ACC112 (cell line): ENCODE data around the gene HADH.
A peak's percentile ranks its signal among the peaks of the same experiment; 100 is the strongest.
"Not testable (repeated sequence)": the region's sequence is repeated elsewhere in the genome, so short reads cannot be mapped to it uniquely, and the experiment has no call there.

Experiments used
- H2AFZ ChIP-seq: fragments of 200-600 bp; sonication (generic); one replicate; pipeline ENCODE4 v1.6.0; 2017; ENCODE audit warnings: antibody characterized with exemption, low read length; ENCODE audit not compliant: unreplicated experiment
- H3K27ac ChIP-seq: fragments of 200-600 bp; sonication (generic); 2 replicates; pipeline ENCODE4 v1.5.1; 2014; ENCODE audit warnings: low read depth, mild to moderate bottlenecking, antibody characterized with exemption, low read length, moderate library complexity
- H3K27me3 ChIP-seq: fragments of 200-600 bp; sonication (generic); 2 replicates; pipeline ENCODE4 v1.6.1; 2014; ENCODE audit warnings: mild to moderate bottlenecking, antibody characterized with exemption, low read length, moderate library complexity, mixed read lengths; ENCODE audit not compliant: insufficient read depth
- H3K36me3 ChIP-seq: fragments of 200-600 bp; sonication (generic); 2 replicates; pipeline ENCODE4 v1.6.1; 2016; ENCODE audit warnings: mild to moderate bottlenecking, antibody characterized with exemption, low read length, moderate library complexity, mixed read lengths; ENCODE audit not compliant: insufficient read depth
- H3K4me1 ChIP-seq: fragments of 200-600 bp; sonication (generic); one replicate; pipeline ENCODE4 v1.6.1; 2016; ENCODE audit warnings: low read length, mixed read lengths; ENCODE audit not compliant: insufficient read depth, unreplicated experiment, control insufficient read depth
- H3K4me3 ChIP-seq: fragments of 200-600 bp; sonication (generic); 2 replicates; pipeline ENCODE4 v1.5.1; 2014; ENCODE audit warnings: mild to moderate bottlenecking, low read depth, low read length
- H3K79me2 ChIP-seq: fragments of 200-600 bp; sonication (generic); one replicate; pipeline ENCODE4 v1.6.0; 2016; ENCODE audit warnings: low read length; ENCODE audit not compliant: control insufficient read depth, unreplicated experiment, insufficient read depth

The HADH gene

DNA sequence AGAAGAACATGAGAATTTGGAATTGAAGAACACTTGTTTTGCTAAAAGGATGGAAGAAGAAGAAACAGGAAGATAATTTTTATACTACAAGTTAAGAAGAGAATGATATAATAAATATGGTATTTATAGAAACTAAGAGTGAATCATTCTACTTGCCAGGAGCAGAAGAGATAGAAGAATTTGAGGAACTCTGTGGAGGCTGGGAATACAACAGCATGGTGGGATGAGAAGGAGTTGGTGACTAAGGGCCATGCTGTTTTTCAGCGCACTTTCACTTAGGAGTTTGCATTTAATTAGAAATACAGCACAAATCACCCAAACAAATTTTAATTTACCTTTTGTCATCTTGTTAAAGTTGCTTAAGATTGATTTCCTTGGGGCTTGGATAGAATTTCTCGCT is 20.5 kb downstream of the HADH start:
- no peaks in the 10 kb centered on the region for H3K79me2 ChIP-seq
- peaks cover 5% of the 10 kb centered on the region; the same call in 1 of the 2 replicates for H3K36me3 ChIP-seq
- peaks cover 20% of the 10 kb centered on the region for H3K4me1 ChIP-seq
- H3K27me3 ChIP-seq: no peaks in the 10 kb centered on the region
- H3K4me3 ChIP-seq: peak overlapping the region; percentile 11; the same call in 1 of the 2 replicates
- H2AFZ ChIP-seq: no peak overlapping the region
- H3K27ac ChIP-seq: peak overlapping the region; percentile 25; the same call in 1 of the 2 replicates

DNA sequence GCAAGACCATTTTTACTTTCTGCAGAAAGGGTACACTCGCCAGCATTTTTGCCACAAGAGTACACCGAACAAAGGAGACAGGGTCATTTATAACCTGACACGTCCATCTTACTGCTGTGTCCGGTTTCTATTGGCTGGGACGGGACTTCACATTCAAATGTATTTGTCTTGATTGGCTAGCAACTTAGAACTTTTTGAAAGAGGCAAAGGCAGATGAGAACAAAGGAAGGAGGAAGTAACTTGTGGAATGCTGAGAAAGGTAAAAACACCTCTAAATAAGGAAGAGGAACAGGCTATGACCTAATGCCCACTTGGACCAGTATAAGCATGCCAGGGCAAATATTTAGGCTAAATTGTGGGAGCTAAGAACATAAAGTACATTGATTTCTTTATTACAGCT is 22.7 kb downstream of the HADH start:
- not testable (repeated sequence) for H3K79me2 ChIP-seq, H3K27ac ChIP-seq, H3K27me3 ChIP-seq, H2AFZ ChIP-seq, H3K4me3 ChIP-seq, H3K36me3 ChIP-seq
- H3K4me1 ChIP-seq: peaks cover 20% of the 10 kb centered on the region

DNA sequence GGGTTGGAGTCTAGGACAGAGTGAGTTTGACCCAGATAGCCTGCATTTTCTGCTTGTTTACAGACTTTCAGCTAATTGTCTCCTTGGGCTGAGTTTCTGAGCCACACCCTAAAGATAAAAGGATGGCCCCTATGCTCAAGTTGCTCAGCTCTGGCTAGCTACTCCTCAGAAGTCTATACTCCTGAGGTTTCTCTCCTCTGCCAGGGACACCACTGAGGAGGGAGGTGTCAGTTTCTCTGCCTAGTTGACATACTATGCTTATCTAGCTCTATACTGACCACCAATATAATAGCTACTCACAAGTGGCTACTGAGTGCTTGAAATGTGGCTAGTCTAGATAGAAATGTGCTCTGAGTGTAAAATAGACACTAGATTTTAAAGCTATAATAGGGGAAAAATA is 23.6 kb downstream of the HADH start:
- Histone ChIP-seq H3K27me3 (no peaks in the 10 kb centered on the region), H2AFZ (no peak overlapping the region), H3K4me3 (no peak overlapping the region), H3K36me3 (peaks cover 5% of the 10 kb centered on the region; the same call in 1 of the 2 replicates), H3K4me1 (peaks cover 19% of the 10 kb centered on the region), H3K79me2 (no peaks in the 10 kb centered on the region), H3K27ac (no peak overlapping the region)

- Histone ChIP-seq H2AFZ (no peak overlapping the region), H3K4me3 (no peak overlapping the region), H3K4me1 (peaks cover 13% of the 10 kb centered on the region), H3K79me2 (no peaks in the 10 kb centered on the region), H3K27me3 (no peaks in the 10 kb centered on the region), H3K36me3 (peaks cover 5% of the 10 kb centered on the region; the same call in 1 of the 2 replicates), H3K27ac (no peak overlapping the region)
These were observed 24.3 kb downstream of the HADH start for GRCh38 chr4:108013955-108014354.

DNA sequence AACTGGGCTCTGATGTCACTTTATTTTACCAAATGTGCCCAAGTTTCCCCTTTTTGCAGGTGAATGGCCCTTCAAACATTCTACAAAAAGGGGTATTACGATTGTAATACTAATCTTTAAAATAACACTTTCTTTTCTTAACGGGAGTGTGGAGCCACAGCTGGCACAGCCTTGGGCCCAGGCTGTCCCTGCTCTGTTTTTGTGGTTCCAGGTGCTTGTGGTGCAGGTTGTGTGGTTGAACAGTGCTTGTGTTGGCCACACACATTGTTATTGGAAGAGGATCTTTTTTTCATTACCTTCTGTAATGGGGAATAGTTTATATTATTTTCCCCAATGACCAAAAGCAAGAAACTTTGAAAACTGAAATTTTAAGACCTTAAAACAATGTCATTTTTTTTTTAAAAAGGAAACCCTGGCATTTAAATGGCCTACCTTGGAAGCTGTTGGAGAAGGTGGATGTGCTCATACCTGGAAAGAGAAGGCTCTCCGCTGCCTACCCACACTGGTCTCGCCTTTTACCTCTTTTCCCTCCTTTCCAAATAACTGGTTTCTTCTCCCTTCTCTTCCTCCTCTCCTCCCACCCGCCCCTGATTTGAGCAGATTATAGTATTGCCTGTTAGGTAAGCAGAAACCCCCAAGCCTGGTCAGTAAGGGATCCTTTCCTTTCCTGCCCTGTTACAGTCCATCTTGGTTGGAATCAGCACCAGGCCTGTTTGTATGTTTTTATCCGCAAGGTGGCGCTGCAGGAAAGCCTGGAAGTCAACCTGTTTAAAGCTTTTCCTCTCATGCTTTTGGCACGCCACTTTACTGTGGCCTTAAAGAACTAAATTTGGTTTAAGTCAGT is 28.6 kb downstream of the HADH start:
- Histone ChIP-seq H2AFZ (no peak overlapping the region), H3K4me1 (no peaks in the 10 kb centered on the region), H3K27ac (no peak overlapping the region), H3K79me2 (no peaks in the 10 kb centered on the region), H3K4me3 (no peak overlapping the region), H3K27me3 (no peaks in the 10 kb centered on the region), H3K36me3 (no peaks in the 10 kb centered on the region)

GRCh38 chr4:108018884-108019187 is 29.1 kb downstream of the HADH start:
- no peak overlapping the region for H2AFZ ChIP-seq
- no peak overlapping the region for H3K4me3 ChIP-seq
- no peak overlapping the region for H3K27ac ChIP-seq
- no peaks in the 10 kb centered on the region for H3K4me1 ChIP-seq
- no peaks in the 10 kb centered on the region for H3K27me3 ChIP-seq
- no peaks in the 10 kb centered on the region for H3K36me3 ChIP-seq
- no peaks in the 10 kb centered on the region for H3K79me2 ChIP-seq

DNA sequence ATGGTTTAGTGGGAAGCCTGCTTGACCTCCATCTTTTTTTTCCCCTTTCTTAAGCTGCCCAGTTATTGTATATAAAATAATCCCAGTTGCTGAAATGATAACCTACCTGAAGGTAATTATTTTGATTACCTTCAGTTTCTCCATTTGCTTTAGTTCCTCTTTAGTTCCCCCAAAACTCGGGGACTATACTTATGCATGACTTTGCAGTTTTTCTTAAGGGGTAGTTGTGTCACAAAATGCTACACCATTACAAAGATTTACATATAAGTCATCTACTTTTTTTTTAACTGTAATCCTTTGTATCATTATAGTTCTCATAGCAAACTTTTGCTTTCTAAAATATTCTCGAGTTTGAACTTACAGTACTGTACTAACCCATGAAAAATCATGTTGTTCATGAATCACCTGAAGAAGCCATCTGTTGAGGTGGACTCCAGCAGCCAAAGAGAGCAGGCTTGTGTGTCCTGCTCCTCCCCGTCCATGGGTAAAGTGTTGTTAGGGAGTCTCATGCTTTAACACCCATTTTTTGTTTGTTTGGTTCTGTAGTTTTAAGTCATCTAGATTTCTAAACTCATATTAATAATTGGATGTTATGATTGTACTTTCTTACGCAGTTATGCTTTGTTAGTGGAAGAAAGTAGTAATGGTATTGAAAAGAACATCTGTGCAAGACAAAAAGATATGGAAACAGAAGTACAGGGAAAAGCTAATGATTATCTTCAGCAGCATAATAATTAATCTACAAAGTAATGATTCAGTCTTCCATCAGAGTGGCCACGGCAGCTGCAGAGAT is 34.6 kb downstream of the HADH start:
- no peak overlapping the region for H3K4me3 ChIP-seq
- H2AFZ ChIP-seq: no peak overlapping the region
- H3K79me2 ChIP-seq: no peaks in the 10 kb centered on the region
- no peaks in the 10 kb centered on the region for H3K36me3 ChIP-seq
- no peaks in the 10 kb centered on the region for H3K4me1 ChIP-seq
- H3K27me3 ChIP-seq: no peaks in the 10 kb centered on the region
- no peak overlapping the region for H3K27ac ChIP-seq

DNA sequence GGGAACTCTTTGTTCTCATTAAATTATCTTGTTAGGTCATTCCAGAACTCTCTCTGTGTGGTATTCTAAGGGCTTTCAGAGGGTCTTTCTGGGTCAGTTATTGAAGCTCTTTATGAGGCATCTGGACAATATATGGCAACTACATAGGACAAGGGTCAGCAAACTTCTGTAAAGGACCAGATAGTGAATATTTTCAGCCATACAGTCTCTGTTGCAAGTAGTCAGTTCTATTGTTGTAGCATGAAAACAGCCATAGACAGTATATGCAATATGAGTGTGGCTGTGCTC is 35.1 kb downstream of the HADH start:
- Histone ChIP-seq H3K79me2 (no peaks in the 10 kb centered on the region), H3K4me1 (peaks cover 4% of the 10 kb centered on the region), H3K27me3 (no peaks in the 10 kb centered on the region), H3K36me3 (no peaks in the 10 kb centered on the region), H3K4me3 (no peak overlapping the region), H2AFZ (no peak overlapping the region), H3K27ac (no peak overlapping the region)

DNA sequence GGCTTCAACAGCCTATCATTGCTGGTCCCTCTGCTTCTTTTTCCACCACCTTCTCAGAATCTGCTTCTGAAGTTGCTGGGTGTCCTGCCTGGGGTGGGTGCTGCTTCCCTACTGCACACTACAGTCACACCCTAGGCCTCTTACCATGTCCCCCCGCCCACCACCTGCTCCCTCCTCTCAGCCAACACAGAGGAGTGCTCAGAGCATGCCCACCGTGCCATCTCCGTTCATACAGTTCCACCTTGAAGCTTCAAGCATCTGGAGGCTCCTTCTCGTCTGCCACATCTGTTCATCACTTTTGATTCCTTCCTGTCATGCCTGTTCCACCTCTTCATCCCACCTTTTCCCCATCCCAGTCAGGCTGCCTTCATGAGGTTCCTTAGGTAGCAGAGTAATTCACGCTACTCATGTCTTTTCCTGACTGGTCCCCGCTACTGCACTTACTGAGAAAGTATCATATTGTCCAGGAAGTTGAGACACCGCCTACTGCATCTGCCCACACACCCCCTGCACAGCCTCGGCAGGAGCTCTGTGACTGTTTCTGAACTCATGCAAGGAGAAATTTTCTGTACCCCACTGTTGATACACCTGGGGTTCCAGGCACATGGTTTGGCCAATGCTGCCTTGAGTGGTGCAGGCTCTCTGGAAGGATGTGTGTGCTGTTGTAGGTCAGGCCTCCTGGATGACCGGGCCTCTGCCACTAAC is 39.5 kb downstream of the HADH start:
- Histone ChIP-seq H3K36me3 (peaks cover 5% of the 10 kb centered on the region), H3K27ac (no peak overlapping the region)

GRCh38 chr4:108029731-108030130 is 40.0 kb downstream of the HADH start:
- peaks cover 5% of the 10 kb centered on the region for H3K36me3 ChIP-seq
- no peak overlapping the region for H3K4me3 ChIP-seq
- no peaks in the 10 kb centered on the region for H3K27me3 ChIP-seq
- H2AFZ ChIP-seq: no peak overlapping the region
- H3K27ac ChIP-seq: no peak overlapping the region
- H3K4me1 ChIP-seq: peaks cover 4% of the 10 kb centered on the region
- no peaks in the 10 kb centered on the region for H3K79me2 ChIP-seq

More for the DNA sequence above, 39.5 kb downstream of the HADH start:
- Histone ChIP-seq H3K4me1 (peaks cover 4% of the 10 kb centered on the region), H3K27me3 (no peaks in the 10 kb centered on the region), H2AFZ (no peak overlapping the region), H3K4me3 (no peak overlapping the region), H3K79me2 (no peaks in the 10 kb centered on the region)
